CD8-positive, alpha-beta memory T cell (primary cell): ENCODE results near the gene C1orf105. TPM values are rescaled to one million over a fixed set of nuclear protein-coding genes. Genes with fewer than 3 reads are reported as not detected.
"Not testable (repeated sequence)": the region's sequence is repeated elsewhere in the genome, so short reads cannot be mapped to it uniquely, and the experiment has no call there.

Experiments used
- CTCF ChIA-PET: fragments of 350-600 bp; sonication (Branson Sonifier 250); formaldehyde crosslinking; loops from one replicate; lab custom pipeline; 2021; ENCODE audit warnings: antibody characterized with exemption; lab: Charles Lee
- POLR2A ChIA-PET: fragments of 350-600 bp; sonication (Branson Sonifier 250); formaldehyde crosslinking; loops from one replicate; lab custom pipeline; 2021; ENCODE audit warnings: antibody characterized with exemption; lab: Charles Lee
- DNase-seq, 5 donors: peaks; one replicate each; pipeline versions ENCODE4 v3.0.0 to v3.0.0-alpha.2; 2020 to 2022; ENCODE audit warnings: mixed read lengths in 1 of 5
- H3K27ac ChIP-seq: one replicate; pipeline ENCODE4 v1.7.0; 2013; ENCODE audit warnings: low read depth, mild to moderate bottlenecking, low read length, moderate library complexity
- H3K27me3 ChIP-seq: 2 replicates; pipeline ENCODE4 v1.7.0; 2013; ENCODE audit warnings: low read length, mild to moderate bottlenecking; ENCODE audit not compliant: insufficient read depth, poor library complexity, severe bottlenecking
- H3K36me3 ChIP-seq: 2 replicates; pipeline ENCODE4 v1.7.0; 2013; ENCODE audit warnings: mild to moderate bottlenecking, low read length, moderate library complexity; ENCODE audit not compliant: insufficient read depth
- H3K4me1 ChIP-seq: 2 replicates; pipeline ENCODE4 v1.7.0; 2013; ENCODE audit warnings: mild to moderate bottlenecking, low read length, moderate library complexity; ENCODE audit not compliant: insufficient read depth
- H3K4me3 ChIP-seq: 2 replicates; pipeline ENCODE4 v1.7.0; 2013; ENCODE audit warnings: mild to moderate bottlenecking, low read length
- H3K9me3 ChIP-seq: 2 replicates; pipeline ENCODE4 v1.7.0; 2013; ENCODE audit warnings: mild to moderate bottlenecking, low read length
- H3K27ac Mint-ChIP-seq, 8 donors: one replicate each; pipeline ENCODE4 v1.8.0; 2020 to 2021; ENCODE audit warnings: mixed read lengths in 8 of 8, mild to moderate bottlenecking in 6 of 8, inconsistent platforms in 3 of 8, moderate library complexity in 3 of 8
- H3K27me3 Mint-ChIP-seq, 2 donors: one replicate each; pipeline ENCODE4 v1.8.0; 2020 to 2021; ENCODE audit warnings: mixed read lengths in 2 of 2, mild to moderate bottlenecking in 1 of 2, moderate library complexity in 1 of 2
- H3K36me3 Mint-ChIP-seq, 3 donors: one replicate each; pipeline ENCODE4 v1.8.0; 2020 to 2021; ENCODE audit warnings: mixed read lengths in 3 of 3, inconsistent platforms in 1 of 3, mild to moderate bottlenecking in 1 of 3
- H3K4me1 Mint-ChIP-seq, 3 donors: one replicate each; pipeline ENCODE4 v1.8.0; 2020 to 2021; ENCODE audit warnings: mixed read lengths in 3 of 3, inconsistent platforms in 1 of 3, mild to moderate bottlenecking in 1 of 3
- H3K4me3 Mint-ChIP-seq, 7 donors: one replicate each; pipeline ENCODE4 v1.8.0; 2020 to 2021; ENCODE audit warnings: mixed read lengths in 7 of 7, mild to moderate bottlenecking in 6 of 7, moderate library complexity in 4 of 7, inconsistent platforms in 2 of 7
- H3K9me3 Mint-ChIP-seq, 5 donors: one replicate each; pipeline ENCODE4 v1.8.0; 2020 to 2022; ENCODE audit warnings: mixed read lengths in 5 of 5, mild to moderate bottlenecking in 3 of 5, moderate library complexity in 2 of 5, inconsistent platforms in 1 of 5
- polyA plus RNA-seq: library from polyadenylated mRNA; unstranded; fragments of 300-500 nt; fragmentation: Illumina TruSeq; gene quantifications from one replicate; pipeline ENCODE4 v1.2.3, GENCODE V29; 2021
- total RNA-seq, 2 experiments: library from RNA; stranded (reverse); gene quantifications; one replicate each; pipeline ENCODE4 v1.2.3, GENCODE V29; 2021

Gene C1orf105
- total and polyA plus RNA-seq, 3 experiments from 2014 or later, result not detected

- DNase-seq, result no peak
- Histone ChIP-seq H3K36me3 (no peaks in the 10 kb centered on the region), H3K9me3 (no peaks in the 10 kb centered on the region), H3K27me3 (no peaks in the 10 kb centered on the region), H3K4me1 (no peaks in the 10 kb centered on the region), H3K27ac (no peak overlapping the region), H3K4me3 (no peak overlapping the region)
- POLR2A ChIA-PET, result no interaction called here
- peaks cover 3 to 16% of the 10 kb centered on the region in 2 donors for H3K27me3 Mint-ChIP-seq
- H3K27ac Mint-ChIP-seq, result no peak overlapping the region
- H3K36me3 Mint-ChIP-seq, result peaks cover 0 to 4% (median 0%) of the 10 kb centered on the region in 3 donors
- H3K4me1 Mint-ChIP-seq, result no peaks in the 10 kb centered on the region
- no peaks in the 10 kb centered on the region for H3K9me3 Mint-ChIP-seq
- no peak overlapping the region for H3K4me3 Mint-ChIP-seq
- CTCF ChIA-PET, result interaction anchor here (1.0 kb wide), 1 partner anchor 17 kb away, joined by 3 read pairs; no protein-coding TSS in a partner anchor
Observed at GRCh38 chr1:172494166-172494565, 73.7 kb downstream of the C1orf105 start.

- DNase-seq, H3K4me1 ChIP-seq, H3K27me3 ChIP-seq, H3K27me3 Mint-ChIP-seq, H3K27ac ChIP-seq, H3K9me3 Mint-ChIP-seq, H3K36me3 ChIP-seq, H3K4me3 Mint-ChIP-seq, POLR2A ChIA-PET, H3K4me1 Mint-ChIP-seq, H3K36me3 Mint-ChIP-seq, H3K4me3 ChIP-seq, H3K27ac Mint-ChIP-seq, H3K9me3 ChIP-seq: not testable (repeated sequence)
- CTCF ChIA-PET, result interaction anchor here (1.3 kb wide), 1 partner anchor 8 kb away, joined by 3 read pairs; no protein-coding TSS in a partner anchor
Observed at GRCh38 chr1:172496127-172496526, 75.6 kb downstream of the C1orf105 start.

- ChIA-PET CTCF (interaction anchor here (1.3 kb wide), 1 partner anchor 8 kb away, joined by 3 read pairs; no protein-coding TSS in a partner anchor), POLR2A (no interaction called here)
- Histone ChIP-seq H3K27ac (no peak overlapping the region), H3K4me1 (no peaks in the 10 kb centered on the region), H3K36me3 (no peaks in the 10 kb centered on the region), H3K4me3 (no peak overlapping the region), H3K9me3 (no peaks in the 10 kb centered on the region), H3K27me3 (no peaks in the 10 kb centered on the region)
- Mint-ChIP-seq H3K4me3 (no peak overlapping the region), H3K9me3 (no peaks in the 10 kb centered on the region), H3K36me3 (no peaks in the 10 kb centered on the region), H3K4me1 (no peaks in the 10 kb centered on the region), H3K27ac (no peak overlapping the region), H3K27me3 (peaks cover 0 to 3% of the 10 kb centered on the region in 2 donors)
- DNase-seq, result no peak
Observed at GRCh38 chr1:172496678-172497077, 76.2 kb downstream of the C1orf105 start.

- no peaks in the 10 kb centered on the region for H3K36me3 ChIP-seq
- Mint-ChIP-seq H3K4me3 (no peak overlapping the region), H3K27me3 (peaks cover 0 to 3% of the 10 kb centered on the region in 2 donors), H3K36me3 (no peaks in the 10 kb centered on the region), H3K27ac (no peak overlapping the region), H3K4me1 (no peaks in the 10 kb centered on the region), H3K9me3 (no peaks in the 10 kb centered on the region)
- CTCF ChIA-PET, result interaction anchor here (1.3 kb wide), 1 partner anchor 9 kb away, joined by 3 read pairs; no protein-coding TSS in a partner anchor
- H3K27me3 ChIP-seq, result no peaks in the 10 kb centered on the region
- H3K27ac ChIP-seq, result no peak overlapping the region
- H3K9me3 ChIP-seq, result no peaks in the 10 kb centered on the region
- POLR2A ChIA-PET, result no interaction called here
- H3K4me3 ChIP-seq, result no peak overlapping the region
- DNase-seq, result no peak
- H3K4me1 ChIP-seq, result no peaks in the 10 kb centered on the region
Observed at GRCh38 chr1:172497230-172497629, 76.7 kb downstream of the C1orf105 start.

- CTCF ChIA-PET, result no interaction called here
- no peaks in the 10 kb centered on the region for H3K36me3 Mint-ChIP-seq
- peaks cover 3 to 9% of the 10 kb centered on the region in 2 donors for H3K27me3 Mint-ChIP-seq
- Histone ChIP-seq H3K9me3 (no peaks in the 10 kb centered on the region), H3K36me3 (no peaks in the 10 kb centered on the region), H3K4me3 (no peak overlapping the region), H3K27me3 (no peaks in the 10 kb centered on the region), H3K27ac (no peak overlapping the region), H3K4me1 (no peaks in the 10 kb centered on the region)
- H3K4me3 Mint-ChIP-seq, result no peak overlapping the region
- H3K27ac Mint-ChIP-seq, result no peak overlapping the region
- POLR2A ChIA-PET, result no interaction called here
- H3K9me3 Mint-ChIP-seq, result no peaks in the 10 kb centered on the region
- no peak for DNase-seq
- no peaks in the 10 kb centered on the region for H3K4me1 Mint-ChIP-seq
Observed at GRCh38 chr1:172498857-172499256, 78.4 kb downstream of the C1orf105 start.

- Histone ChIP-seq H3K4me3 (no peak overlapping the region), H3K9me3 (no peaks in the 10 kb centered on the region), H3K4me1 (no peaks in the 10 kb centered on the region), H3K27ac (no peak overlapping the region), H3K27me3 (no peaks in the 10 kb centered on the region), H3K36me3 (no peaks in the 10 kb centered on the region)
- H3K4me1 Mint-ChIP-seq, result no peaks in the 10 kb centered on the region
- H3K4me3 Mint-ChIP-seq, result no peak overlapping the region
- H3K9me3 Mint-ChIP-seq, result no peaks in the 10 kb centered on the region
- ChIA-PET POLR2A (interaction anchor here (0.6 kb wide), 1 partner anchor 20 kb away, joined by 6 read pairs; no protein-coding TSS in a partner anchor), CTCF (no interaction called here)
- peak overlapping the region in 1 of 8 donors; percentile 5 for H3K27ac Mint-ChIP-seq
- DNase-seq, result no peak
- H3K27me3 Mint-ChIP-seq, result peaks cover 3 to 14% of the 10 kb centered on the region in 2 donors
- no peaks in the 10 kb centered on the region for H3K36me3 Mint-ChIP-seq
Observed at GRCh38 chr1:172499636-172500141, 79.2 kb downstream of the C1orf105 start.

- POLR2A ChIA-PET, result interaction anchor here (0.6 kb wide), 1 partner anchor 19 kb away, joined by 6 read pairs; no protein-coding TSS in a partner anchor
- Histone ChIP-seq H3K27me3 (no peaks in the 10 kb centered on the region), H3K27ac (no peak overlapping the region), H3K4me1 (no peaks in the 10 kb centered on the region), H3K36me3 (no peaks in the 10 kb centered on the region), H3K4me3 (no peak overlapping the region), H3K9me3 (no peaks in the 10 kb centered on the region)
- Mint-ChIP-seq H3K27me3 (peaks cover 3 to 14% of the 10 kb centered on the region in 2 donors), H3K36me3 (no peaks in the 10 kb centered on the region), H3K27ac (no peak overlapping the region), H3K4me3 (no peak overlapping the region), H3K9me3 (no peaks in the 10 kb centered on the region), H3K4me1 (no peaks in the 10 kb centered on the region)
- CTCF ChIA-PET, result no interaction called here
- DNase-seq, result no peak
Observed at GRCh38 chr1:172500207-172500606, 79.7 kb downstream of the C1orf105 start.

GRCh38 chr1:172507741-172508140 is 87.3 kb downstream of the C1orf105 start:
- Mint-ChIP-seq H3K36me3 (peaks cover 0 to 3% (median 2%) of the 10 kb centered on the region in 3 donors), H3K27me3 (peaks cover 2 to 19% of the 10 kb centered on the region in 2 donors), H3K27ac (no peak overlapping the region), H3K4me1 (no peaks in the 10 kb centered on the region), H3K4me3 (no peak overlapping the region), H3K9me3 (no peaks in the 10 kb centered on the region)
- ChIA-PET CTCF (no interaction called here), POLR2A (no interaction called here)
- H3K27ac ChIP-seq, result no peak overlapping the region
- H3K4me3 ChIP-seq, result no peak overlapping the region
- no peak for DNase-seq
- no peaks in the 10 kb centered on the region for H3K9me3 ChIP-seq
- no peaks in the 10 kb centered on the region for H3K27me3 ChIP-seq
- no peaks in the 10 kb centered on the region for H3K4me1 ChIP-seq
- no peaks in the 10 kb centered on the region for H3K36me3 ChIP-seq
